Prostate gland (tissue), 2 donors: ENCODE results near the gene CHD8. TPM values are rescaled to one million over a fixed set of nuclear protein-coding genes. Genes with fewer than 3 reads are reported as not detected.

Experiments used
- DNase-seq: peaks from one replicate; pipeline ENCODE4 v3.0.0-alpha.2; 2019; ENCODE audit warnings: low spot score
- H3K27ac ChIP-seq, 2 donors: fragments of 200-600 bp; sonication (generic); 2 replicates each; pipeline ENCODE4 v1.5.1; 2017 to 2019
- H3K27me3 ChIP-seq: fragments of 200-600 bp; sonication (generic); replicated peaks from 2 replicates; pipeline ENCODE4 v1.5.1; 2019; ENCODE audit not compliant: insufficient read depth
- H3K36me3 ChIP-seq, 2 donors: fragments of 200-600 bp; sonication (generic); 1 replicate in 1 of 2; 2 replicates in 1 of 2; pipeline versions ENCODE4 v1.5.1 to v1.8.1; 2017 to 2019
- H3K4me1 ChIP-seq: fragments of 200-600 bp; sonication (generic); replicated peaks from 2 replicates; pipeline ENCODE4 v1.5.1; 2019
- H3K4me3 ChIP-seq, 2 donors: fragments of 200-600 bp; sonication (generic); 2 replicates each; pipeline ENCODE4 v1.5.1; 2017 to 2019
- H3K9me3 ChIP-seq: fragments of 200-600 bp; sonication (generic); 2 replicates; pipeline ENCODE4 v1.5.1; 2017
- CTCF ChIP-seq, 4 experiments: fragments of 200-600 bp in 2 of 4; fragments of 450-650 bp in 2 of 4; sonication (generic) in 2 of 4; IDR thresholded peaks; 1 replicate in 3 of 4; 2 replicates in 1 of 4; pipeline ENCODE4 v1.5.1; 2016 to 2019; ENCODE audit warnings: antibody characterized with exemption in 4 of 4, mild to moderate bottlenecking in 2 of 4, moderate library complexity in 2 of 4
- POLR2A ChIP-seq: fragments of 450-650 bp; IDR thresholded peaks from one replicate; pipeline ENCODE4 v1.6.1; 2016; ENCODE audit warnings: antibody characterized with exemption, mild to moderate bottlenecking
- POLR2AphosphoS5 ChIP-seq: sonication (generic); formaldehyde crosslinking; IDR thresholded peaks from one replicate; pipeline ENCODE4 v1.6.1; 2017; ENCODE audit warnings: antibody characterized with exemption
- WGBS: methylation state at CpG from one replicate; pipeline ENCODE4 v1.1.5; 2018; 5-methylcytosine and 5-hydroxymethylcytosine counted together
- intact Hi-C: fragments of 100-400 bp; cut with DNase I; formaldehyde crosslinking; loops from one replicate; pipeline ENCODE4 v1.14.2; 2022
- total RNA-seq, 2 donors: library from RNA; depleted of rRNA; stranded (reverse); fragments of >200 nt; gene quantifications; one replicate each; pipeline ENCODE4 v1.1.0, GENCODE V29; 2016

The CHD8 gene
- total RNA-seq, 2 donors from 2014 or later, result 63.6 to 67.0 TPM

GRCh38 chr14:21384494-21384851 lies 71.5 kb downstream of the CHD8 start:
- TF ChIP-seq CTCF (IDR thresholded peaks at IDR 0.05) (no peak), POLR2AphosphoS5 (no peak), POLR2A (no peak)
- DNase-seq, result no peak
- WGBS, result 7% methylated on average over 12 of the region's 12 CpGs
- Histone ChIP-seq H3K9me3 (no peaks in the 10 kb centered on the region), H3K27me3 (no peaks in the 10 kb centered on the region), H3K4me1 (no peaks in the 10 kb centered on the region), H3K36me3 (no peaks in the 10 kb centered on the region), H3K27ac (peak overlapping the region; percentile 83 to 94), H3K4me3 (peak overlapping the region; percentile 51 to 76)
- intact Hi-C loops, result loop anchor here (2.0 to 10.0 kb wide), 2 partner anchors 116 to 280 kb away; partner anchors contain the start of genes HNRNPC and TMEM253

DNA sequence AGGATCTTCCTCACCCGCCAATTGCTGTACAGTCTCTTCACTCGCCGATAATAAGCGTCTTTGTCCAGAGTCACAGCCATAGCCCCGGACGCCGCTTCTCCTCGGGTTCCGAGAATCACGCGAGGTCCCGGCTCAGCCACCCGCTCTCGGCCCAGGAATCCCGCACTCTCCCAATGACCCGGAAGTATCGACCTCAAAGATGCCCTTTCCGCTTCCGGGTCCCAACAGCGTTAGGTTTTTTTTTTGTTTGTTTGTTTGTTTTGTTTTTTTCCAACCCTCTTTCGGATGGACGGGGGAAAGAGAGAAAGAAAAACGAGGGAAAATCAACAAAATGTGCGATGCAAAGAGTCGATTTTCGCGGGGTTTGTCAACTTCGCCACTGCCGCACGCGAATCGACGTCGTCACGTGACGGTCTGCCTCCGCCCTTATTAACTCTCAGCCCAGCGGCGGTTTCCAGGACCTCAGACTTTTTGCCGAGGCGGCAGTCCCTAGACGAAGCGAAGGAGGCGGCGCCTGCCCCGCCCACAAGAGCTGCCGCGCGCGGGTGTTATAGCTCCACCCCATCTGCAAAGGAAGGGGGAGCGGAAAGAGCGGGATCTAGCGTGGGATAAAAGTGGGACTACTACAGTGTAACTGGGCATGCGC lies 72.0 kb downstream of the CHD8 start, which contains the start of gene SUPT16H:
SUPT16H (minus strand) TSS at position 172 of the 646 bp plus-strand sequence; CDS start at position 80, 92 bp downstream.
- intact Hi-C loops, result loop anchor here (2.0 to 10.0 kb wide), 2 partner anchors 115 to 279 kb away; partner anchors contain the start of genes HNRNPC and TMEM253
- H3K9me3 ChIP-seq, result no peaks in the 10 kb centered on the region

DNA sequence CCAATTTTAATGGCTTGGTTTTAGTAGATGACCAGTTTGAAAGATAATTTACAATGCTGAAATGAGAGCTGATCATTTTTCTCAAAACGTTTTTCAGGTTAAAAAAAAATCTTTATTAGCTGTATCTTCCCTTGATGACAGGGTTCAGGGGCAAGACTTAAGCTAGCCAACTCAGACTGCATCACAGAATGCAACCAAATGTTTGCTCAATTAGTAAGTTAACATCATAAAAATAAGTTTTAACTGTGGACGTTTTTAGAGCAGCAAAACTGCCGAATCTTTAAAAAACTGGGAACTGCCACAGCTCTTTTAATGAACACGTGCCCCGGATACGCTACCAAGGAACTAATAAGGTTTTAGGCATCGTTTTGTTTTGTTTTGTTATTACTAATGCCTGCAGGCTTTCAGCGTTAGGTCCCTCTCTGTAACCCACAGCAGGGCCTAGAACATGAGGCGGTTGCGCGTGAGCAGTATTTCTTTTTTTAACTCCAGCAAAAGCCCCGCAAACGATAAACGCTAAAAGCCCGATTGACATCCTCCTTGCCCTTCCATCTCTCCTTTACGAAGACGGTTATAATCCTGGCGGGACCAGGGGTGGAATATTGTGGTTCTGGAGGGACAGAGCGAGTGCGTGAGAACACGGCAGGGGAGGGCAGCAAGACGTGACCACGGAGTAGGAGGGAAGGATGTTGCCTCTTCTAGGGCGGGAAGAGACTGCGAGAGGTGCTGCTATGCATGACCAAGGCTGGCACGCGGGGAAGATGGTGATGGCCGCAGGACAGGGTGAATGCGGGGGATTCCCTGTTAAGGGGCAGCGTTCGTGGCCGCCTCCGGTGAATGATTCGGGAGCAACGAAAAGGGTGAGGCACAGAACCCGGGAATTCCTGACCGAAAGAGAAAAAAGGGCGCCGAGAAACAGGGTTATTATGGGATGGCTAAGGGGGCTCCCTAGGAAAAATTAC lies 72.8 kb downstream of the CHD8 start:
- H3K4me3 ChIP-seq, result peak overlapping the region; percentile 51 to 76
- peak overlapping the region; percentile 83 to 94 for H3K27ac ChIP-seq
- intact Hi-C loops, result loop anchor here (10.0 kb wide), 1 partner anchor 278 kb away; the partner anchor contains the start of gene TMEM253
- no peaks in the 10 kb centered on the region for H3K9me3 ChIP-seq
- peak; percentile 8 for DNase-seq
- TF ChIP-seq CTCF (IDR thresholded peaks at IDR 0.05), result no peak
- no peak for TF ChIP-seq POLR2AphosphoS5
- no peak for TF ChIP-seq POLR2A
- WGBS, result under 1% methylated on average over 39 of the region's 39 CpGs
- H3K4me1 ChIP-seq, result no peaks in the 10 kb centered on the region
- no peaks in the 10 kb centered on the region for H3K27me3 ChIP-seq
- H3K36me3 ChIP-seq, result no peaks in the 10 kb centered on the region

More for the DNA sequence above, 72.0 kb downstream of the CHD8 start, which contains the start of gene SUPT16H:
- Histone ChIP-seq H3K4me3 (peak within 1 kb of the TSS; percentile 51 to 76), H3K4me1 (no peaks in the 10 kb centered on the region), H3K36me3 (no peaks in the 10 kb centered on the region), H3K27ac (peak within 1 kb of the TSS; percentile 83 to 94), H3K27me3 (no peaks in the 10 kb centered on the region)
- under 1% methylated on average over 54 of the region's 54 CpGs for WGBS
- TF ChIP-seq POLR2AphosphoS5, result peak; percentile 88
- TF ChIP-seq CTCF (IDR thresholded peaks at IDR 0.05), result peak in 2 of 4 experiments; percentile 13 to 23
- peak; percentile 22 for TF ChIP-seq POLR2A
- DNase-seq, result peak; percentile 93

- Histone ChIP-seq H3K9me3 (no peaks in the 10 kb centered on the region), H3K4me3 (no peak overlapping the region), H3K36me3 (no peaks in the 10 kb centered on the region), H3K4me1 (no peaks in the 10 kb centered on the region), H3K27me3 (no peaks in the 10 kb centered on the region), H3K27ac (no peak overlapping the region)
- intact Hi-C loops, result loop anchor here (10.0 kb wide), 1 partner anchor 277 kb away; the partner anchor contains the start of gene TMEM253
- no peak for TF ChIP-seq CTCF (IDR thresholded peaks at IDR 0.05)
- TF ChIP-seq POLR2A, result no peak
- TF ChIP-seq POLR2AphosphoS5, result no peak
- no peak for DNase-seq
These were observed 73.8 kb downstream of the CHD8 start for GRCh38 chr14:21382095-21382494.
